ENCODE results near the gene DNMT3A.

DNMT3A gene

DNA sequence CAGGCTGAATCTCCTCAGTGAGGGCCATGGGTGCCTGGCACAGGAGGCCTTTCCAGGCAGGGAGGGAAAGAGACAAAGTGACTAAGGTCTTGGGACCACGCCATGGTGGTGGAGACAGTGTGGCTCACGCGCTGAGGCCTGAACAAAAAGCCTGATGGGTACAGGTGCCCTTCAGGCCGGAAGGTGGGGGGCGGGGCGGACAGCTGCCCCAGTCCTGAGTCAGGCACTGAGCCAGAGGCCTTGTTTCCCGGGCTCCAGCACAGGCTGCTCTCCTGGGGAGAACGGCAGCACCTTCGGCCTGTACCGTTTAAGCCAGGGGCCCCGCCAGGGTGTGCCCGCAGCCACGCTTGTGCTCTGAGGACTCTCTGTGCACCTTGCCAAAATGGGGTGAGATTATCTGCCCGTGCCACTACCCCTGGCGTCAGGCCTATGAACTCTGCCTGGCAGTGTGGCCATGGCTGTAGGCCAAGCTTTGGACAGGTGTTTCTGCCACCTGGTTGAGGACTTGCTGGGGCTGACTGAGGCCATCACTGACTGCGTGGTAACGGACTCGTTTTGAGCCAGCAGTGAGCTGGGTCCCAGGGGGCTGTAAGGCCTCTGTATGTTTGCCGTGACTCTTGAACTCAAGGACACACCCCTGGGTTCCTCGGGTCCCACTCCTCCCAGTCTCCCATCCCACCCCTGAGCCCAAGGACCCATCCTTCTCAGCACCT is 31.7 kb upstream of the DNMT3A start:
- DNase-seq (ENCODE audit: low read depth in 3 of 3) = no peak

DNA sequence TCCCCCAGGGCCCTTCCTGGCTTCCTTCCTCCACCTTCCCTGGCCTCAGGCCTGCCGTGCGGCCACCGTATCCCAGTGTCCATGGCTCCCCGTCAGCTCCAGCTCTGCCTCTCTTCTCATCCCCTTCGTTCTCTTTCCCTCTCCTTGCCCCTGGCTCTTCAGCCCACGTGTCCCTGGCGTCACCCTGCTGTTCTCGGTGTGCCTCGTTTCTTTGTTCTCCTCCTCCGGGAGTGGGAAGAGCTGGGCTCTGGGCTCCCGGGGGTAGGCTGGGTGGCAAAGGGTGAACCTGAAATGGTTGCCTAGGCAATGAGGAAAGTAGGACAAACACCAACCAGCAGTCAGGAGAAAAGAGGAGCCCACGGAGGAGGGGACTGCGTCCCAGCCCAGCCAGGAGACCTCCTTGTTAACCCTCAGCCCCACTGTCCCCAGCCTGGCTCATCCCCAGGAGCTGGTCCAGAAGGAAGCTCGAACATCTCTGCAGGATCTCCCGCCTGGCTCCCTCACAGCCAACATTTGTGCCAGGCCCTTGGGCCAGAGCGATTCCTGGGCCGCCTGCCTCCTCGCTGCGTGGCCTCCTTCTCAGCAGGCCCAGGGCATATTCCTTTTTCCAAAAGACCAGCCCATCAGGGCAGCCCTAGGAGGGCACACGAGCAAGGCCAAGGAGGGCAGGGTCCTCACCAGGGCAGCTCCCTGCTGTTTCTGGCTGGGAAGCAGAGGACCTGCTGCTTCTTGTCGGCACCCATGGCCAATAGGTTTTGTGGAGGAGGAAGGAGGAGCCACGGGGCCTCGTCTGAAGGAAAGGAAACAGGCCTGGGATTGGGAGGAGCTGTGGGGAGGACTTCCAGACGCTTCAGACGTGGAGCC is 30.9 kb upstream of the DNMT3A start:
- DNase-seq (ENCODE audit: low read depth in 3 of 3) = no peak

DNA sequence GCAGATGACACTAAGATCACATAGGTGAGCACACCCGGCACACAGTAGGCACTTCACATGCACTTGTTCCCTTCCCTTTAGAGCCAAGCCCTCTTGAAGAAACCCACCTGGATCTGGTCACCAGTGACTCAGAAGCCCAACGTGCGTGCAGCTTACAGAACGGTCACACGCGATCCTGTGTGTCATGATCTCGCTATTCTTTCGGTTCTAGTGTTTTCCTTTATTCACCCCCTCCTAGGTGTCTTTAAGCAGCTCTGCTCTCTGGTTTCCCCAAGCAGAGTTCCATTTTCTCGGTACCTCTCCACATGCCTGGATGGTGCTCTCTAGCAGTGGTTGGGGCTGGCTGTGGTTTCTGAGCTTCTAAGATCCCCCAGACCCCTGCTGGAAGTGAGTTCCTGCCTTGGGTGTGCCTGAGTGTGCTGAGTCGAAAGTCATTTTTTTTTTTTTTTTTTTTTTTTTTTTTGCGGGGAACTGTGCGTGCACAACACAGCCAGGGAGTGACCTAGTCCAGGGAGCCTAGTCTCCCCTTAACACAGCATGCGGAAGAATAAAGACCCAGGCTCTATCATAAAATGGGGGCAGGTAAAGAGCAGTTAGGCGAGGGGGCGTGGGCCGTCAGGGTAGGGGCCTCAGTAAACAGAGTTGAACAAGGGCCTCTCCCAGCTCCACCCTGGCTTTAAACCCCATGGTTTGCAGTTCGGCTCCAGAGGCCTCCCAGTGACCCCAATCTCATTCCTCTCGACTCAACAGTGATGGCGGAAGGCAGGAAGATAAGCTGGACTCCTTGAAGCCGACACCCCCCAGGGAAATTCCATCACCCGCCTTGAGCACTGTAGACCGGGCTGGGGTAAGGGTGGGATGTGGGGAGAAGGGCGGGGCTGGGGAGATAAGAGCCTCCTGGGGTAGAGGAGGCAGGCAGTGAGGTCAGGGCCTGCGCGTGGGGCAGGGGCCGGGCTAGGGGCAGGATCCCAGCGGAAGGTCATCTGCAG is 29.8 kb upstream of the DNMT3A start:
- DNase-seq (ENCODE audit: low read depth in 3 of 3) = no peak

DNA sequence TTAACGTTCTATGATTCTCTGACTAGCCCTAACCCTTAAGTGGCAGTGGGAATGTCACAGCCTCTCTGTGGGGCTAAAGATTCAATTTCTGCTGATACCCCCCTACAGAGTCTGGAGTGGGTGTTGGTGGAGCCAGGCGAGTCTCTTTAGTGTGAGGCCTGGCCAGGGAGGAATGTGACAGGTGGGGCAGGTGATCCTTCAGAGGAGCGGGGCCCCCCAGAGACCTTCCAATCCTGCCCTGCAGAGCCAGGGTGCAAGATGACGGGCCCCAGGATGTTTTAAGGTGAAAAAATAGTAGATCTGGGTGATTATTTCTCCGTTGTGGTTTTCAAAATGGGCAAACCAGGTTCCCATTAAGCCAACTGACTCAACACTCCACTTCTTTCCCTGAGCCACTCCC is 28.2 kb upstream of the DNMT3A start:
- DNase-seq (ENCODE audit: low read depth in 3 of 3) = no peak

DNA sequence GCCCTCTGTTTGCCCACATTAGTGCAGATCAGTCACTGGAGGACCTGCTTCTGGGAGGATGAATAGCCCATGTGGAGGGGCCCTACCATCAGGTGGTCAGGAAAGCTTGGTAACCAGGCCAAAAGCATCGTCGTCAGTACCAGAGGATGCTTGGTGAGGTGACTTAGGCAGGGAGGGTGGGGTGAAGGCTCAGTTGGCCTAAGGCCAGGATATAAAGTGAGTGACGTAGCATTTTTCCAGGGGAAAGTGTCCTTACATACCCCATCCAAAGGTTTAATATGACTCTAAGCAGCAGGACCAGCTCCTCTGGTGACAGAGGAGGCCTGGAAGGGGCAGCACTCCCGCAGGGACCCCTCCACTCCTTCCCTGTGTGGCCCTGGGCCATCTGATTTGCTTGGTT is 27.7 kb upstream of the DNMT3A start:
- no peak for DNase-seq (ENCODE audit: low read depth in 3 of 3)

DNA sequence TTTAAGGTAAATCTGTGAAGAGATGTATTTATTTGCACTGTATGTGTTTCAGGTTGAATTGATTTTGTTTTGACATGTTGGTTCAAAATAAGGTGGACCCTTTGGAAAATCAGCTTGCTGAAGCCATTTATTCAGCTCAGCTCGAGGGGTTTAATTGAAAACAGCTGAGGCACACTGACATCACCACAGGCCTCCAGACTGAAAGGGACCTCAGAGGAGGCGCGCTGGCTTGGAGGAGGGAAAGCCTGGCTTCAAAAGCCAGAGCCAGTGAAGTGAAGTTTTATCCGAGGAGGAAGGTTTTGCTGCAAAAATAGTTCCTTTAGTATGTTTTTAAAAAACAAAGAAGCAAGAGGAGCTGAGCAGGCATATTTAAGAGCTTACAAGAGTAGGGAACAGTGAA is 26.9 kb upstream of the DNMT3A start:
- no peak for DNase-seq (ENCODE audit: low read depth in 3 of 3)

DNA sequence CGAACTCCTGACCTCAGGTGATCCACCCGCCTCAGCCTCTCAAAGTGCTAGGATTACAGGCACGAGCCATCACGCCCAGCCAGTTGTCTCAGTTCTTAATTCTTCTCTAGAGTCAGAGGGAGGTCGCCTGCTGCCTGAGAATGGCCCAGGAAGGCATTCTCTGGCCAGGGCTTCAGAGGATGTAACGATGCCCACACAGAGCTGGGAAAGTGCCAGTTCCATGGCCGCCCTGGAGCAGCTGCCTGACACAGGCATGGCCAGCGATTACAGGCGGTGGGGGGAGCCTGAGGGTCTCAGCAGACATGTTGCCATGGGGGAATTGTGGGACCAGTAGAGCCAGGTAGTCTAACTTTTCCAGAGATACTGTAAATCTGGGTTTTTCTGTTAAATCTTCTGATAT is 25.6 kb upstream of the DNMT3A start:
- no peak for DNase-seq (ENCODE audit: low read depth in 3 of 3)

DNA sequence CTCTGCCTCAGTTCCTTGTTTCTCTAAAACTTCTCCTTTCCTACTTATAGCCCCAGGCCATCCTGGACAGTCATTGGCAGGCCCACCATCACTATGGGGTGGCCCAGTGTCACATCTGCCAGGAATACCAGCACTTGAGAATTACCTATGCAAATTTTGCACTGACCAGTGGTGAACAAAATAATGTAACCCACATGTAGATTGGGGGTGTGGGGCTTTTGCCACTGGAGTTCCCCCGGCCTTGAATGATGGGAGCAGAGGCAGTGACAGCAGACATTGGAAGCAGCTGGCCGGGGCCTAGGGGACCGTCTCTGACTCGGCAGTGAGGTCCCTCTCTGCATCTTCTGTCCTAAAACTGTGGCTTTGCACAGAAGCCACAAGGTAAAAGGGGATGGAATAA is 24.9 kb upstream of the DNMT3A start:
- no peak for DNase-seq (ENCODE audit: low read depth in 3 of 3)

DNA sequence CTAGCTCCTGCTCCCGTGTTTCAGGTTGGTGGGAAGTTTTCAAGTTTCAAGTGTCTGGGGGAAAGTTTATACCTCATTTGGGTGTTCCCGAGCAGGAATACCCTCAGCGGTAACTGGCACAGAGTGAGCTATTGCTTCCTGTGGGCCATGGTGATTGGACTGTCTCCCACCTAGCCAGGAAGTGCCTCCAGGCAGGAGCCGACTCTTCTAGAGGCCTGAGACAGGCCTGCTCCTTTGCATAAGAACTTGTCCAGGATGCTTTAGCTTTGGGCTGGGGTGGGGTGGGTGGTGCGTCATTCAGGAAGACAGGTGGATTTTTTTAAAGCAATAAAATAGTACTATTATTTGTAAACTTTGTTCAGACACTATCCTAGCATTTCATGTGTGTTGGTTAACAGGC is 23.5 kb upstream of the DNMT3A start:
- DNase-seq (ENCODE audit: low read depth in 3 of 3) = no peak

DNA sequence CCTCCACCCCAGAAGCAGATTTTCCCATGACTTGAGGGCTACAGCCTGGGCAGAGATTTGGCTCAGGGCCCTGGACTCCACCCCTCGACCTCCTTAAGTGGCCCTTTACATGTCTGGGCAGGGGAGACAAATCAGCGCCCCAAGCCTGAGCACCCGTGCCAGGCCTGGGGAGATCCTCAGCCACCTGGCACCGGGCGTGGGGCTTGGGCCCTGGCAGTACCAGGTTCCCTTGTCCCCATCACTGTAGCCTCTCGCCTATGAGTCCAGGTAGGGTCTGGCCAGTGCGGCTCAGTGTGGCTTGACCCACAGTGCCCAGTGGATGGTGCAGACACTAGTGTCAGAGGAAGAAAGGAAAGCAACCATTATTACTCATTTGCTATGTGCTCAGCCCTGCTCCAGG is 22.0 kb upstream of the DNMT3A start:
- DNase-seq (ENCODE audit: low read depth in 3 of 3) = no peak

DNA sequence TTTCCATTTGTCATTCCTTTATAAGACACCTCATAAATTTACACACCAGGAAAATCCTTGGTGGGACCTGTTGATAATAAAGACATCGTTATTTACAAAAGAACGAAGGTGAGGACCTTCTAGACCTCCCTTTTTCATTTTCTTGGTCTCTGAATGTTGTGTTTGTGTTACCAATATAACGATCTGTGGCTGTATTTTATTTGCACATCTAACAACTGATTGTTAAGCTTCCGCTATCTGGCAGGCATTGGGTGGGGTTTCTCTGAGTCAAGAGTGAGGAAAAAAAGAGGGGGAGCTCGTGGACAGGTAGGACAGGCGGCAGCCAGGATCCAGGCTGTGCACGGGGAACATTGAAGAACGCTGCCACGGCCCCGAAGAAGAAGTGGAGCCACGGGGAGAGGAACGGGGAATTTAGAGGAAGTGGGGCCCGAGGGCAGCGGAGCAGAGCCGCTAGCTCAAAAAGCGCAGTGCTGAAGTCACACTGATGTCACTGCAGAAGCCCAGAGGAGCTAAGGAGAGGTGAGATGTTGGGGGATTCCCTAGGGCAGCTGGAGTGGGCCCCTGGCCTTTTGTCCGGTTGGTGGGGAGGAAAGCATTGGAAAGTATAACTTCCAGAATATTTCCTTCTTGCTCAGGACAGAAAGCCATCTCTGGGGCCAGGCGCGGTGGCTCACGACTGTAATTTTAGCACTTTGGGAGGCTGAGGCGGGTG is 20.9 kb upstream of the DNMT3A start:
- DNase-seq (ENCODE audit: low read depth in 3 of 3) = peak in 2 of 3 experiments; percentile 26 to 43

DNA sequence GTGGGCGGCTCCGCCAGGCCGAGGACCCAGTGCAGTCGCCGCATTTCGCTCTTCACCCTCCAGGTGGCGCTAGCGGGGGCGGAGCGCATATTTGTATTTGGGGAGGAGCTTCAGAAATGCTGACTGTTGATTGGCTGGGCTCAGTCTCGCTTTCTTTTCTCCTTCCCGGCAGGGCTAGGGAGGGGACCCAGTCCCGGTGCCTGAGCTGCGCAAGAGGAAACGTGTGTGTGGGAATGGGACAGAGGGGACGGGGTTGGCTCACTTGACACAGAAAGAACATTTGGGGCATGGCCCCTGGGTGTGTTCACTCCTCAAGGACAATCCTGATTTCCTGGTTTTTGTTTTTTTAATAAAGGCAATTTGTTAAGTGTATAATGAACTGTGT is 20.3 kb upstream of the DNMT3A start:
- DNase-seq (ENCODE audit: low read depth in 3 of 3) = peak; percentile 87 to 93 (median 92)

DNA sequence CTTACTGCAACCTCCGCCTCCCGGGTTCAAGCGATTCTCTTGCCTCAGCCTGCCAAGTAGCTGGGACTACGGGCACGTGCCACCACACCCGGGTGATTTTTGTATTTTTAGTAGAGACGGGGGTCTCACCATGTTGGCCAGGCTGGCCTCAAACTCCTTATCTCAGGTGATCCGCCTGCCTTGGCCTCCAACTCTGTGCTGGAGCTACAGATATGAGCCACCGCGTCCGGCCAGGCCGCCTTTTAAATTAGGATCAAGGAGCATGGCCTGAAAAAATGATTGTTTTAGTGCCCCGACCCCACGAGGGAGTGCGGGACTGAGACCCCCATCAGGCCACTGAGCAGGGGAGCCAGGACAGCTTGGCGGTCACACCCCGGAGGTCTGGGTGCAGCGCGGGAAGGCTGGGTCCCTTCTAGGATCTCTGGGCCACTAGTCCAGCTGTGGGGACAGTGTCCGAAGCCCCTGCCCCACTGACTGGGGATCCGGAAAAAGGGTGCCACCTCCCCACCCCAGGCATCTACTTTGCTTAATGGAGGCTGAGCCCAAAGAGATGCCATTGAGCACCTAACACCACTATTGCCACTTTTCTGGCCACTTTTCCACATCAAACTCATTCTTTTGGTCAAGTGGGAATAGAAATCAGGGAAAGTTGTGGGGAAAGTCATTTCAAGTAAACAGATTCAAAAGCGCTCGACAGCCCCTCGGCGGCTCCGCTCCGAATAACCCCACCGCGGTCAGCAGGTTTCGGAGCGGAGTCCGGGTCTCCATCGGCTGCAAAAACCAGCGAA is 19.7 kb upstream of the DNMT3A start:
- DNase-seq (ENCODE audit: low read depth in 3 of 3) = no peak

DNA sequence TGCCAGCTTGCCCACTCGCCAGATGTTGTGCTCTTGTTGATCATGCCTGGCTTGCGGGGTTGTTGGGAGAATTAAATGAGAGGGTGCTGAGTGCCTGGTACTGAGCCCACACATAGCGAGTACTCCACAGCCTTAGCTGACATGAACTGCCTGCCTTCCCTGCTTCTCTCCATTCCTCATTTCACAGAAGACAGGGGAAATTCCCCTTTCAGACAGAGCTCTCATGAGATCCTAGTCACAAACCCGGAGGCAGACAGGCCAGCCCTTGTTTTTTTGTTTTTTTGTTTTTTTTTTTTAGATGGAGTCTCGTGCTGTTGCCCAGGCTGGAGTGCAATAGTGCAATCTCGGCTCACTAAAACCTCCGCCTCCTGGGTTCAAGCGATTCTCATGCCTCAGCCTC is 17.1 kb upstream of the DNMT3A start:
- DNase-seq (ENCODE audit: low read depth in 3 of 3) = no peak

DNA sequence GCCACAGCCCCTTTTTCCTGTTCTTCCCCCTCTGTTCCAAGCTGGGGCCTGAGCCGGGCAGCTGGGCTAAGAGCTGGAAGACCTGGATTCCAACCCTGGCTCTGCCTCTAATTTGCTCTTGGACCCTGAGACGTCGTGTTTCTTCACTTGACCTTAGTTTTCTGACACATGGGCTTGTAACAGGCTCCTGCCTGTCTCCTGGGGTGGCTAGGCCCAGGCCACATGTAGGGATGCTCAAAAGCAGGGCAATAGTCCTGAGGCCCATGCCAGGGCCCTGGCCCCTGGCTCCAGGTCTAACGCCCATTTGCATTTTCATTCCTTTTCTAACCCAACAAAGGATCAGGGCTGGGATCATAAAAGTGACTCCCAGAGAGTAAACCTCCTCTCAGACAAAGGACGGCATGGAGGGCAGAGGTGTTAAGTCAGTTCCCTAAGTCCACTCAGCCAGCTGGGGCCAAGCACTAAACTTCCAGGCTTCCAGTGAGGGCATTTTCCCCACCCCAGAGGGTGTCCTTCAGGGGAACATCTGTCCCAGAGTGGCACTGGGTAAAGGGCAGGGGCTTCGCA is 16.6 kb upstream of the DNMT3A start:
- no peak for DNase-seq (ENCODE audit: low read depth in 3 of 3)

DNA sequence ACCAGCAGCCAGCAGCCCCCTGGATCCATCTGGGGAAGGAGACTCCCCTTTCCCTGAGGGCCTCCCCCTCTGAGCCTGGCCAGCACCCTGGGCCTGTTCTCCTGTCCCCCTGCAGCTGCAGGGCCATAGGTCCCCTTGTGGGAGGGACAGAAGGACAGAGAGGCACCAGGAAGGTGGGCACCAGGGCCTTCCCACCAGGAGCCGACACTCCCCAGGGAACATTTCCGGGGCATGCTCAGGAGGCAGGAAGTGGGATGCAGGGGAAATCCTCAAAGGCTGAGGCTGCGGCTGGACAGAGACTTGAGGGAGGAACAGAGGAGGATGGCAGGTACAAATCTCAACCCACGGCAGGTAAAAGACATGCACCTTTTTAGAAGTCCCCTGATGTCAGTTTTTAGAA is 14.4 kb upstream of the DNMT3A start:
- DNase-seq (ENCODE audit: low read depth in 3 of 3) = no peak

DNA sequence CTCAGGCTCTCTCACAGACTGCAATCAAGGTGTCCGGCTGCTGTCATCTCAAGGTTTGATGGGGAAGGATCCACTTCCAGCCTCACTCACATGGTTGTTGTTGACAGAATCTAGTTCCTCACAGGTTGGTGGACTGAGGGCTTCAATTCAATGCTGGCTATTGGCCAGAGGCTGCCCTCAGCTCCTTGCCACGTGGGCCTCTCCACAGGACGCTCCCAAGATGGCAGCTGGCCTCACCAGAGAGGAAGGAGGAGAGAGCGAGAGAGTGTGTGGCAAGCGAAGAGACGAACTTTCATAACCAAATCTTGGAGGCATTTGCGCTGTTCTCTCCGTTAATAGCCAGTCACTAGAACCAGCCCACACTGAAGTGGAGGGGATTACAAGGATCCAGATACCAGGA is 13.5 kb upstream of the DNMT3A start:
- DNase-seq (ENCODE audit: low read depth in 3 of 3) = no peak

DNA sequence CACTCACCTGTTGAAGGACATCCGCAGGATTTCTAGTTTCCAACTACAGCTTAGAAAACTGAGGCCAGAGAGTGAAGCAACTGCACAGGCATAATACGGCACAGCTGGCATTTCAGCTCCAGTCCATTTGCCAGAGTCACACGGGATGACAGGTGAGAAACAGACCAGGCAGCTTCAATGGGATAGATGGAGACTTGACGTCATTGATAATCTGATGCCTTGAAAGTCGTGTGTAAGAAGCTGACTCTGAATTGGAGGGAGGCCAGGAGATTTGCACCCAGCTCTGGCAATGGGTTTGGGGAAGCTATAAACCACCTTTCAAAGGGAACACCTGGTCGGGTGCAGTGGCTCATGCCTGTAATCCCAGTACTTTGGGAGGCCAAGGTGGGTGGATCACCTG is 12.4 kb upstream of the DNMT3A start:
- DNase-seq (ENCODE audit: low read depth in 3 of 3) = no peak

DNA sequence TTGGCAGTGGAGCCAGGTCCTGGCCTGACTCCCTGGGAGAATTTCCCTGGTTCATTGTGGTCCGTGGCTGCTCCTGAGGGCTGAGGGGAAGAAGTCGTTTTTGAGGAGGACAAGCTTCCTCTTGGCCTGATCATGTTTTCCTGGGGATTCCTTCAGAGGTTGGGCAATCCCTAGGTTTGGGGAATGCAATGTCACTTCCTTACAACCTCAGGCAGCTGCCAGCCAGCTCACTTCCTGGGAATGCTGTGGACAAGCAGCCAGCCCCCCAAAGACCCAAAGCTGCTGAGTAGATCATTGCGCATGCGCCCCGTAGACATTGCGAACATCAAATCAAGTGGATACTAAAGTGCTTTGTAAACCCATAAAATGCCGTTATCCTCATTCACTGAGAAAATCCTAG is 7.7 kb upstream of the DNMT3A start:
- DNase-seq (ENCODE audit: low read depth in 3 of 3) = no peak

DNA sequence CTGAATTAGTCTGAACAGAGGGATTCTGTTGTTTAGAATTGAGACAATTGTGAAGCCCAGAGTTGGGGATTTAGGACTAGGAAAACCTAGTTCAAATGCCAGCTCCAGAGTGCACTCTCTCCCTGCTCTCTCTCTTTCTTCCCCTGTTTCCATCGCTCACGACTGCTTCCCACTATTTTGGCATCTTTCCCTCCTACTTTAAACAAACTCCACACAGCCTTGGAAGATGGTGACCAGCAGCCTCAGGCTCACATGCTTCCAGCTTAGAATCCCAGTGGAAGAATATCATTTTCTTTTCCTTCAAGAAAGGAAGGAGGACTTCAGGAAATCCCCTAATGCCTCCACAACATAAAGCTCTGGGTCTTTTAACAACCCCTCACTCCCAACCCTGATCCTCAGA is 6.1 kb upstream of the DNMT3A start:
- no peak for DNase-seq (ENCODE audit: low read depth in 3 of 3)
